Progenitor cell of endocrine pancreas (in vitro differentiated cells): Measurements from ENCODE around the gene ETFB. TPM values are rescaled to one million over a fixed set of nuclear protein-coding genes. Genes with fewer than 3 reads are reported as not detected.
A peak's percentile ranks its signal among the peaks of the same experiment; 100 is the strongest.

ENCODE experiments used
- DNase-seq: peaks from one replicate; pipeline ENCODE4 v3.0.0; 2021; ENCODE audit warnings: low spot score; ENCODE audit not compliant: unreplicated experiment
- H3K27ac Mint-ChIP-seq: 2 replicates; pipeline ENCODE4 v1.8.0; 2021; ENCODE audit warnings: mild to moderate bottlenecking, moderate library complexity, mixed read lengths
- H3K27me3 Mint-ChIP-seq: 2 replicates; pipeline ENCODE4 v1.8.0; 2021; ENCODE audit warnings: mixed read lengths
- H3K36me3 Mint-ChIP-seq: 2 replicates; pipeline ENCODE4 v1.8.0; 2022; ENCODE audit warnings: mixed read lengths; ENCODE audit not compliant: insufficient read depth
- H3K4me1 Mint-ChIP-seq: 2 replicates; pipeline ENCODE4 v1.8.0; 2021; ENCODE audit warnings: low read depth, mixed read lengths
- H3K4me3 Mint-ChIP-seq: 2 replicates; pipeline ENCODE4 v1.8.0; 2021; ENCODE audit warnings: low read depth, mild to moderate bottlenecking, moderate library complexity, mixed read lengths
- H3K9me3 Mint-ChIP-seq: 2 replicates; pipeline ENCODE4 v1.8.0; 2021; ENCODE audit warnings: low read depth, mixed read lengths
- CTCF ChIP-seq: fragments of 200-600 bp; sonication (generic); IDR thresholded peaks from one replicate; pipeline ENCODE4 v1.5.0; 2021; ENCODE audit warnings: antibody characterized with exemption, mild to moderate bottlenecking; ENCODE audit not compliant: unreplicated experiment
- total RNA-seq: library from RNA; stranded (reverse); gene quantifications from 2 replicates; pipeline ENCODE4 v1.2.1, GENCODE V29; 2021

The ETFB gene
- total RNA-seq, 1 donor from 2014 or later, result 63.2 TPM

DNA sequence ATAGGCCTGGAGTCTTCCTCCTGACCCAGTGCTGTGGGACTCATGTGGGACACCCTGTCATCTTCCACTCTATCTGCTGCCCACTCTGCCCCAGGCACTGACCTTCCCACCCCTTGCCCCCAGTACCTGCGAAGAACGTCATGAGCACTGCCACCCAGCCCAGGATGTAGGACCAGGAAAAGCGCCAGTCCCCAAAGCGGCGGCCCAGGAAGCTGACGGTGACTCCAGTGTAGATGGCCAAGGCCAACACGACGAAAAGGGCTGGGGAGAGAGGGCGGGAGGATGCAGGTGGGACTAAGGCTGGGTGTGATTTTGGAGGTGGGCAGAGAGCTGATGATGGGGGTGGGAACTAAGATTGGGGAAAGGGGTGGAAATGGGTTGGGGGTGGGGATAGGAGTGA is 14.2 kb upstream of the ETFB start:
- no peak overlapping the region for H3K4me3 Mint-ChIP-seq
- no peak for TF ChIP-seq CTCF
- H3K9me3 Mint-ChIP-seq, result no peaks in the 10 kb centered on the region
- H3K4me1 Mint-ChIP-seq, result no peaks in the 10 kb centered on the region
- no peaks in the 10 kb centered on the region for H3K36me3 Mint-ChIP-seq
- no peaks in the 10 kb centered on the region for H3K27me3 Mint-ChIP-seq
- no peak overlapping the region for H3K27ac Mint-ChIP-seq
- DNase-seq, result no peak

GRCh38 chr19:51377422-51377821 is 11.2 kb upstream of the ETFB start:
- H3K4me3 Mint-ChIP-seq, result no peak overlapping the region
- H3K27me3 Mint-ChIP-seq, result peaks cover 5% of the 10 kb centered on the region
- H3K4me1 Mint-ChIP-seq, result no peaks in the 10 kb centered on the region
- DNase-seq, result no peak
- no peaks in the 10 kb centered on the region for H3K9me3 Mint-ChIP-seq
- no peaks in the 10 kb centered on the region for H3K36me3 Mint-ChIP-seq
- no peak for TF ChIP-seq CTCF
- H3K27ac Mint-ChIP-seq, result no peak overlapping the region

DNA sequence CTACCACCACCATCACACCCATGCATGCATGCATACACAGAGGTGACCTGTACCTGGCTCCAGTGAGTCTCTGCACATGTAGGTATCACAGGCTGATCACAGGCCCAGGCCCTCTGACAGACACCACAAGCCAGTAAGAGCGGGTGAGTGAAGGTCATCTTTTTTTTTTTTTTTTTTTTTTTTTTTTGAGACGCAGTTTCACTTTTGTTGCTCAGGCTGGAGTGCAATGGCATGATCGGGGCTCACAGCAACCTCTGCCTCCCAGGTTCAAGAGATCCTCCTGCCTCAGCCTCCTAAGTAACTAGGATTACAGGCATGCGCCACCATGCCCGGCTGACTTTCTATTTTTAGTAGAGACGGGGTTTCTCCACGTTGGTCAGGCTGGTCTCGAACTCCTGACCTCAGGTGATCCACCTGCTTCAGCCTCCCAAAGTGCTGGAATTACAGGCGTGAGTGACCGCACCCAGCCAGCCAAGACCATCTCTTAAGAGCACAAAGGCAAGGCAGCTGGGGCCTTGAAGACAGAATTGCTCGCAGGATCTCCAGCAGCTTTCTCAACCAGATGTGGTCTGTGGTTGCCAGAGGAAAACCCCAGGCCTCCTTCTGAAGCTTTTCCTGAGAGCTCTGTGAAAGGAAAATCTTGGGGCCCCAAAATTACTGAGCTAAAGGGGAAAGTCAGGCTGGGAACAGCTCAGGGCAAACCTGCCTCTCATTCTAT is 9.5 kb upstream of the ETFB start:
- H3K4me1 Mint-ChIP-seq, result no peaks in the 10 kb centered on the region
- no peak overlapping the region for H3K27ac Mint-ChIP-seq
- peaks cover 14% of the 10 kb centered on the region for H3K27me3 Mint-ChIP-seq
- no peak for DNase-seq
- H3K4me3 Mint-ChIP-seq, result no peak overlapping the region
- H3K9me3 Mint-ChIP-seq, result no peaks in the 10 kb centered on the region
- no peak for TF ChIP-seq CTCF
- H3K36me3 Mint-ChIP-seq, result no peaks in the 10 kb centered on the region

- H3K4me1 Mint-ChIP-seq, result peaks cover 3% of the 10 kb centered on the region
- H3K36me3 Mint-ChIP-seq, result no peaks in the 10 kb centered on the region
- TF ChIP-seq CTCF, result no peak
- H3K27ac Mint-ChIP-seq, result peak within 1 kb of the TSS; percentile 49
- no peaks in the 10 kb centered on the region for H3K9me3 Mint-ChIP-seq
- DNase-seq, result no peak
- no peak within 1 kb of the TSS for H3K4me3 Mint-ChIP-seq
- peaks cover 20% of the 10 kb centered on the region for H3K27me3 Mint-ChIP-seq
These were observed 6.7 kb upstream of the ETFB start, which contains the start of gene NKG7 for GRCh38 chr19:51372649-51373504. TSS of gene NKG7 (minus strand) at chr19:51372654. CDS start at chr19:51372535, 119 bp downstream.

DNA sequence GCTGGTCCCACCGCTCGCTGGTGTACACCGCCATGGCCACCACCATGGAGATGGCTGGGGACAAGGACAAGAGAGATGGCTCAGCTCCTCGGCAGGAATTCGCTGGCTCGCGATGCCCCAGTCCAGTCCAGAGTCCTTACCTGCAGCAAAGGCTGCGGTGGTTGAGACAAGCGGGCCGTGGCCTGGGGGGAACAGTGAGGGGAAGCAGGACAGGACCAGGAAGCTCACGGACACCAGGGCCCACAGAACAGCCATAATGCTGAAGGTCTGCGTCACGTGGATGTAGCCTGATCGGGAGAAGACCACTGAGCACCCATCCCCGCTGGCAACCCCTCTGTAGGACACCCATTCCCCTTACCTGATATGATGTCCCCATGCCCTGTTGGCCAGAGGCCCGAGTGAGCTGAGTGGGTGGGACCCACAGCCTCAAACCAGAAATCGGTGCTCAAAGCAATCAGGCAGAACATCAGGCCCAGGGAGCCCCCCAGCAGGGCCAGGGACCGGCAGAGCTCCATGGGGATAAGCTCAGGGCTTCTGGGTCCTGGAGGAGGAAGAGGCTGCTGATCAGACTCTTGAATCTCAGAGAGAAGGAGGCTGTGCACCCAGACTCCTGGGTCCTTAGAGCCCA is 5.9 kb upstream of the ETFB start:
- H3K27me3 Mint-ChIP-seq, result peaks cover 20% of the 10 kb centered on the region
- H3K4me3 Mint-ChIP-seq, result no peak overlapping the region
- peaks cover 3% of the 10 kb centered on the region for H3K4me1 Mint-ChIP-seq
- no peak for TF ChIP-seq CTCF
- no peaks in the 10 kb centered on the region for H3K9me3 Mint-ChIP-seq
- H3K36me3 Mint-ChIP-seq, result no peaks in the 10 kb centered on the region
- H3K27ac Mint-ChIP-seq, result no peak overlapping the region
- DNase-seq, result no peak
